PC-9 (cell line): Measurements from ENCODE around the gene PTBP2.

ENCODE experiments used
- CTCF ChIP-seq: fragments of 200-600 bp; sonication (generic); conservative IDR thresholded peaks from 2 replicates; pipeline ENCODE4 v1.6.1; 2017; ENCODE audit warnings: mixed run types, antibody characterized with exemption, mild to moderate bottlenecking, moderate library complexity
- EZH2 ChIP-seq: fragments of 200-600 bp; sonication (generic); IDR thresholded peaks from 2 replicates; pipeline ENCODE4 v1.8.0; 2017; ENCODE audit warnings: antibody characterized with exemption, low read depth

DNA sequence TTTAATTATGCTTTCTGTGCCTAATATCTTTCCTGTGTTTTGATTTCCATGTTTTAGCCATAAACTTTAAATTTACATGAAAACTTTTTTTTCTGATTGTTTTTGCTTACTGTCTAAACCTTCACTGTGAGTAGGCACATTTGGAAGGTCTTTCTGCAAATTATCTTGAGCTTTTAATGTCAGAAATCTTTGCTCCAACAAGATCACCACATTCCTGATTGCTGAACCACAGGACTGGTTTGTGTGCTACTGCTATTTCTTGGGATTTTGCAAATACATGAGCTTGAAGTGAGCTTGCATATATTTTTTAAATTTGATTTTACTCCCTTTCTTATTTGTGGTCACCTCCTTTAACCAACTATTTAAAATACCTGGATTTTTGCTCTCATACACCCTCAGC is 61.3 kb downstream of the PTBP2 start:
- TF ChIP-seq CTCF (no peak), EZH2 (no peak)
